RWPE2 (cell line): ENCODE results near the gene GPHN.

Source experiments
- ATAC-seq: fragments of 200-7000 bp; cut with Tn5 transposase; 3 replicates; pipeline ENCODE4 v1.9.1; 2021; ENCODE audit warnings: low read depth
- DNase-seq: peaks from one replicate; pipeline ENCODE4 v3.0.0-alpha.2; 2020; ENCODE audit warnings: low spot score
- H3K27ac ChIP-seq: fragments of 450-650 bp; 2 replicates; pipeline ENCODE4 v1.5.1; 2017; ENCODE audit warnings: mild to moderate bottlenecking; ENCODE audit not compliant: poor library complexity, severe bottlenecking
- H3K27me3 ChIP-seq: fragments of 250-450 bp; sonication (Bioruptor Pico); 2 replicates; pipeline ENCODE4 v1.5.1; 2021; ENCODE audit warnings: mild to moderate bottlenecking, moderate library complexity; ENCODE audit not compliant: insufficient read depth, poor library complexity, severe bottlenecking
- H3K36me3 ChIP-seq: fragments of 250-450 bp; sonication (Bioruptor Pico); 2 replicates; pipeline ENCODE4 v1.5.1; 2020; ENCODE audit warnings: low read depth, mild to moderate bottlenecking, moderate library complexity
- H3K4me1 ChIP-seq: fragments of 250-450 bp; sonication (Bioruptor Pico); 2 replicates; pipeline ENCODE4 v1.5.1; 2021; ENCODE audit warnings: mild to moderate bottlenecking, moderate library complexity; ENCODE audit not compliant: insufficient read depth, poor library complexity, severe bottlenecking
- H3K4me3 ChIP-seq: fragments of 250-450 bp; sonication (Bioruptor Pico); 2 replicates; pipeline ENCODE4 v1.5.1; 2021; ENCODE audit warnings: mild to moderate bottlenecking, moderate library complexity; ENCODE audit not compliant: severe bottlenecking
- H3K9me3 ChIP-seq: fragments of 250-450 bp; sonication (Bioruptor Pico); 2 replicates; pipeline ENCODE4 v1.5.1; 2021; ENCODE audit warnings: mild to moderate bottlenecking, moderate library complexity; ENCODE audit not compliant: severe bottlenecking
- TF ChIP-seq, protein P1 (sequence below): fragments of 450-650 bp; IDR thresholded peaks from one replicate; pipeline ENCODE4 v1.5.1; 2017; ENCODE audit warnings: mild to moderate bottlenecking, moderate library complexity; ENCODE audit not compliant: poor library complexity, severe bottlenecking

Gene GPHN

DNA sequence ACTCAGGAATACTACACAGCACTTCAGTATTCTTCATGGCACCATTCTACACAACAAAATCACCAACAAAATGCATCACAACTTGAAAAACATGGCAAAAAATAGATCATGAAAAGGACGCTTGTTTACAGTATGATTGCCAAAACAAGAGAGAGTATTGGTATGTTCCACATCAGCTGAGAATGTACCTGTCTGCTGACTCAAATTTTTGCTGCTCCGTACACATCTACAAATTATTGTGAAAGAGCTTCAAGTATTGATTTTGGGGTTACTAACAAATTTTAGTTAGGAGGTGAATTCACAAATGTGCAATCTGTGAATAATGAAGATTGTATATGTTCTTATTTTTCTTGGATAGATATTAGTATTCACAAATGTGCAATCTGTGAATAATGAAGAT, 105.4 kb downstream of the GPHN start:
- TF ChIP-seq, protein P1, sequence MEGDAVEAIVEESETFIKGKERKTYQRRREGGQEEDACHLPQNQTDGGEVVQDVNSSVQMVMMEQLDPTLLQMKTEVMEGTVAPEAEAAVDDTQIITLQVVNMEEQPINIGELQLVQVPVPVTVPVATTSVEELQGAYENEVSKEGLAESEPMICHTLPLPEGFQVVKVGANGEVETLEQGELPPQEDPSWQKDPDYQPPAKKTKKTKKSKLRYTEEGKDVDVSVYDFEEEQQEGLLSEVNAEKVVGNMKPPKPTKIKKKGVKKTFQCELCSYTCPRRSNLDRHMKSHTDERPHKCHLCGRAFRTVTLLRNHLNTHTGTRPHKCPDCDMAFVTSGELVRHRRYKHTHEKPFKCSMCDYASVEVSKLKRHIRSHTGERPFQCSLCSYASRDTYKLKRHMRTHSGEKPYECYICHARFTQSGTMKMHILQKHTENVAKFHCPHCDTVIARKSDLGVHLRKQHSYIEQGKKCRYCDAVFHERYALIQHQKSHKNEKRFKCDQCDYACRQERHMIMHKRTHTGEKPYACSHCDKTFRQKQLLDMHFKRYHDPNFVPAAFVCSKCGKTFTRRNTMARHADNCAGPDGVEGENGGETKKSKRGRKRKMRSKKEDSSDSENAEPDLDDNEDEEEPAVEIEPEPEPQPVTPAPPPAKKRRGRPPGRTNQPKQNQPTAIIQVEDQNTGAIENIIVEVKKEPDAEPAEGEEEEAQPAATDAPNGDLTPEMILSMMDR = no peak
- no peak overlapping the region for H3K27ac ChIP-seq
- ATAC-seq (no peak), DNase-seq (no peak)
- H3K36me3 ChIP-seq = no peaks in the 10 kb centered on the region; the same call in 1 of the 2 replicates
- peaks cover 8% of the 10 kb centered on the region for H3K9me3 ChIP-seq
- H3K4me3 ChIP-seq = no peak overlapping the region
- no peaks in the 10 kb centered on the region for H3K4me1 ChIP-seq
- no peaks in the 10 kb centered on the region for H3K27me3 ChIP-seq

DNA sequence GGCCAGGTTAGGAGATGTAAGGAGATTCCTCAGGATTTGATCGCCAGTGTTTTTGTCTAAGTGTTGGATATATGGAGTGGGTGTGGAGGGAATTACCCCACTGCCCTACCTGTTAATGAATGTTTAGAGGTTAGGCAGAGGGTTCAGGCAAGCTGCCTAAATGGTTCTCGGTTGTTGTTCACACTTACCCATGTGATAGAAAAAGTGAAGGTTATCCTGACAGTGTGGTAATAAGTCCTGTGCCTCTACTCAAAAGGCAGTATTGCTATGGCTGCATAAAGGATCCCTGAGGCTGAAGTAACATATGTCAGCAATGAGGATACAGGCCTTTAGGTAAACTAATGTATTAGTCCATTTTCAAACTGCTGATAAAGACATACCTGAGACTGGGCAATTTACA, 112.0 kb downstream of the GPHN start:
- no peak for ATAC-seq
- H3K9me3 ChIP-seq = peaks cover 12% of the 10 kb centered on the region
- no peaks in the 10 kb centered on the region for H3K4me1 ChIP-seq
- no peak for DNase-seq
- H3K27me3 ChIP-seq = no peaks in the 10 kb centered on the region
- TF ChIP-seq, protein P1 = no peak
- no peak overlapping the region for H3K27ac ChIP-seq
- no peak overlapping the region for H3K4me3 ChIP-seq
- H3K36me3 ChIP-seq = no peaks in the 10 kb centered on the region

DNA sequence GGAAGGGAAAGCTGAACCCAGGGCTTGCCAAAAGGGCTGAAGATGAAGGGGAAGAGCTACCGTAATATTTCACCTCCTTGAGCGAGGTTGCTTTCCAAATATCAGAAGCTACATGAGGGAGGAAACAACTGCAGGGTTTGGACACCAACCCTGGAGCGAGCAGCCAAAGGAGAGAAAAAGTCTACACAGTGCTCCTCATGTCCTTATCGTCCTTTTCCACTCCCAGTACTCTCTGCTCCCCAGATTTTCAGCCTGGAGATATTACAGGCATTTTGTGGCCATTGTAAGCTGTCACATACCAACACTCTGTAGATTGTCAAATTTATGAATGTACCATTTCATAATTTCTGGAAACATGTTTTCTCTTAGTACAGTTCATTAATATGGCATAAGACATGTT, 115.9 kb downstream of the GPHN start:
- no peak for DNase-seq
- H3K27ac ChIP-seq = no peak overlapping the region
- H3K4me1 ChIP-seq = no peaks in the 10 kb centered on the region
- H3K27me3 ChIP-seq = no peaks in the 10 kb centered on the region
- TF ChIP-seq, protein P1 = no peak
- no peaks in the 10 kb centered on the region for H3K36me3 ChIP-seq
- peaks cover 4% of the 10 kb centered on the region for H3K9me3 ChIP-seq
- no peak overlapping the region for H3K4me3 ChIP-seq
- ATAC-seq = no peak

DNA sequence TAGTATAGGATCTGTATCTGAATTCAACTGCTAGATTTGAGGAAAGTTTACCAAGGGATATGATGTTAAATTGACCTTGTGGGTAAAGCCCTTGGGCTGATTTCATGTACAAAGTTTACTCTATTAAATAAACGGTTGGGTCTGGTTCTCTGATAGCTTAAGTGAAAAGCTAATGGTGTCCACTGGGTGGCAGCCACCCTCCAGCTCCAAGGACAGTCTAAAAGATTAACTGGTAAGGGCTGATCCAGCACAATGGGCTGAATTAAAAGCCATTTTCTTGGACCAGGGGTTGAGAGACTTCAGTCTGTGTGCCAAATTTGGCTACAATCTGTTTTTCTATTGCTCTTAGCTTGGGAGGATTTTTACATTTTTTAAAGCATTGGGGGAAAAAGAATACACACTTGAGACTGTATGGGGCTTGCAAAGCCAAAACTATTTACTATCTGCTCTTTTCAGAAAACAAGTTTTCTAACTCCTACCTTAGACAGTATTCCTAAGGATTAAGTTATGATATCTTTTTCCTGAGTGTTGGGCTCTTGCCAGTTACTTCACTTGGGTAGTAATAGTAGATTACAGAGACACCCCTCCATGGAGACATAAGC, 116.5 kb downstream of the GPHN start:
- DNase-seq (no peak), ATAC-seq (peak; percentile 97)
- Histone ChIP-seq H3K9me3 (no peaks in the 10 kb centered on the region), H3K4me3 (no peak overlapping the region), H3K36me3 (no peaks in the 10 kb centered on the region), H3K27me3 (no peaks in the 10 kb centered on the region), H3K4me1 (no peaks in the 10 kb centered on the region), H3K27ac (no peak overlapping the region)
- TF ChIP-seq, protein P1 = peak; percentile 94

DNA sequence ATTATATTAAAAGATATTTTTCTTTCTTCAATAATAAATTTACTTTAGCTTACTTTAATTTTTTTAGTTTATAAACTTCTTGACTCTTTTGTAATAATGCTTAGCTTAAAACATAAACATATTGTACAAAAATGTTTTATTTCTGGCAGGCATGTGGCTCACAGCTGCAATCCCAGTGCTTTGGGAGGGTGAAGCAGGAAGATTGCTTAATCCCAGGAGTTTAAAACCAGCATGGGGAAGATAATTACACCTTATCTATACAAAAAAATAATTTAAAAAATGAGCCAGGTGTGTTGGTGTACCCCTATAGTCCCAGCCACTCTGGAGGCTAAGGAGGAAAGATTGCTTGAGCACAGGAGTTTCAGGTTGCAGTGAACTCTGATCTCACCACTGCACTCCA, 120.7 kb downstream of the GPHN start:
- no peak for DNase-seq
- H3K4me3 ChIP-seq = no peak overlapping the region
- H3K27me3 ChIP-seq = no peaks in the 10 kb centered on the region
- no peak for ATAC-seq
- H3K27ac ChIP-seq = no peak overlapping the region
- H3K9me3 ChIP-seq = no peaks in the 10 kb centered on the region
- TF ChIP-seq, protein P1 = no peak
- no peaks in the 10 kb centered on the region for H3K36me3 ChIP-seq
- no peaks in the 10 kb centered on the region for H3K4me1 ChIP-seq
